ENCODE measurements around the gene HPCAL1. TPM values are rescaled to one million over a fixed set of nuclear protein-coding genes. Genes with fewer than 3 reads are reported as not detected.
A peak's percentile ranks its signal among the peaks of the same experiment; 100 is the strongest.
"Not testable (repeated sequence)": the region's sequence is repeated elsewhere in the genome, so short reads cannot be mapped to it uniquely, and the experiment has no call there.

The HPCAL1 gene
- total and polyA plus RNA-seq, 12 donors, result 17.4 to 118 (median 61.3) TPM

DNA sequence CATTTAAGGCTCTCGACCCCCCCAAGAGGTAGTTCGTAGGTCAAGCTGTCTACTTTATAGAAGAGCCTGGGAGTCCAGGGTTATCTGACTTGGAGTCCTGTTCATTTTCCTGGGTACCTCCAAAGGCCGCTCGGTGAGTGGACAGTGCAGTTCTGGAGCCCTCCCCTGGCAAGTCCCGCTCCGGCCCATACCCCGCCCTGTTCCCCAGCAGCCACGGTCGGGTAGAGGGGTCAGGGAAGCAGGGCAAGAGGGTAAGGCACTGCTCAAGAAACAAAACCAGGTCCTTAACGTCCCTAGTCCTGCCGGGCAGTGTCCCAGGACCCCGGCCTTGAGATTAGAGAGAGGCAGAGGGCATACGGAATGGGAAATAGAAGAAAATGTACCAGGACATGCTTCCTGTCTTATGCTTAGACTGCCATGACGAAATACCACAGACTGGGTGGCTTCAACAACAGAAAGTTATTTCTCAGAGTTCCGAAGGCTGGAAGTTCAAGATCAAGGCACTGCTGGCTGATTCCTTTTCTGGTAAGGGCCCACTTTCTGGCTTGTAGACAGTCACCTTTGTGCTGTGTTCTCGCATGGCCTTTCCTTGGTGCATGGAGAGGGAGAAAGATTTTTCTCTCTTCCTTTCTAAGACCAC is 5.4 kb upstream of the HPCAL1 start:
- no peaks in the 10 kb centered on the region for H3K9me3 ChIP-seq (replicated peaks in 1 of 3)
- no peaks in the 10 kb centered on the region for H3K27me3 ChIP-seq
- WGBS, 4 donors, result 63 to 78% (median 68%) methylated on average over 13 to 16 of the region's 16 CpGs
- intact Hi-C loops (cut with DNase I), result no loop called here
- no peaks in the 10 kb centered on the region for H3K36me3 ChIP-seq (replicated peaks in 1 of 2)
- no peak overlapping the region for H3K4me3 ChIP-seq
- TF ChIP-seq, protein P1, sequence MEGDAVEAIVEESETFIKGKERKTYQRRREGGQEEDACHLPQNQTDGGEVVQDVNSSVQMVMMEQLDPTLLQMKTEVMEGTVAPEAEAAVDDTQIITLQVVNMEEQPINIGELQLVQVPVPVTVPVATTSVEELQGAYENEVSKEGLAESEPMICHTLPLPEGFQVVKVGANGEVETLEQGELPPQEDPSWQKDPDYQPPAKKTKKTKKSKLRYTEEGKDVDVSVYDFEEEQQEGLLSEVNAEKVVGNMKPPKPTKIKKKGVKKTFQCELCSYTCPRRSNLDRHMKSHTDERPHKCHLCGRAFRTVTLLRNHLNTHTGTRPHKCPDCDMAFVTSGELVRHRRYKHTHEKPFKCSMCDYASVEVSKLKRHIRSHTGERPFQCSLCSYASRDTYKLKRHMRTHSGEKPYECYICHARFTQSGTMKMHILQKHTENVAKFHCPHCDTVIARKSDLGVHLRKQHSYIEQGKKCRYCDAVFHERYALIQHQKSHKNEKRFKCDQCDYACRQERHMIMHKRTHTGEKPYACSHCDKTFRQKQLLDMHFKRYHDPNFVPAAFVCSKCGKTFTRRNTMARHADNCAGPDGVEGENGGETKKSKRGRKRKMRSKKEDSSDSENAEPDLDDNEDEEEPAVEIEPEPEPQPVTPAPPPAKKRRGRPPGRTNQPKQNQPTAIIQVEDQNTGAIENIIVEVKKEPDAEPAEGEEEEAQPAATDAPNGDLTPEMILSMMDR (IDR thresholded peaks at IDR 0.05), result no peak
- TF ChIP-seq POLR2A (IDR thresholded peaks at IDR 0.05), result no peak
- H3K27ac ChIP-seq, result peak overlapping the region in 1 of 5 donors; percentile 81
- peaks cover 5 to 13% of the 10 kb centered on the region in 2 donors for H3K4me1 ChIP-seq (replicated peaks in 1 of 2)
- DNase-seq, result no peak

DNA sequence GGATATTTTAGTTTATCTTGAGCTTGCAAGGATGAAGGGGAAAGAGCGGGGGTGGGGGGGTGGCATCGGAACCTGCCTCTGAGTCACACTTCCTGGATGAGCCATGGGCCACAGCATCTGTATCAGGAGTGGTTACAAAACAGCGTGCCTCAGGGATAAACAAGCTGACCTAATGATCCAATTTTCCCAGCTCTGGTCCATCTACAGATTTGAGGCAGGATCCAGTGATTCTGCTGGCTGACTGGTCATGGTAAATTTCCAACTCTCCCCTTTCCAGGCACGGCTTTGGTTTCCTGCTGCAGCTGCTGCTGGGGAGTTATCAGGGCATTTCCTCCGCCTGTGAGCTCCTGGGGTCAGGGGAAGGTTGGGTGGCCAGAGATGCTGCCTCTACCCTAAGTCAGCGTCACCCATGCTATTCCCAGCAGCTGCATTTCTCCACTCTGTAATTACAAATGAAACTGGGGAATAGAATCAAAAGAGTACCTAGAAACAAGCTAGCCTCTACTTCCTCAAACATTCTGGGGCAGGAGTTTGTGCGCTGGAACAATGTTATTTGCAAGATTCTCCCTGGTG is 4.7 kb upstream of the HPCAL1 start:
- H3K4me3 ChIP-seq, result no peak overlapping the region
- TF ChIP-seq, protein P1 (IDR thresholded peaks at IDR 0.05), result no peak
- TF ChIP-seq POLR2A (IDR thresholded peaks at IDR 0.05), result no peak
- WGBS, 4 donors, result 26 to 39% (median 30%) methylated on average over 7 of the region's 7 CpGs
- no peaks in the 10 kb centered on the region for H3K27me3 ChIP-seq
- H3K27ac ChIP-seq, result peak overlapping the region in 3 of 5 donors; percentile 25 to 81 (median 69)
- intact Hi-C loops (cut with DNase I), result no loop called here
- no peaks in the 10 kb centered on the region for H3K36me3 ChIP-seq (replicated peaks in 1 of 2)
- peak in 6 of 7 donors; percentile 68 to 86 (median 76) for DNase-seq
- H3K4me1 ChIP-seq (replicated peaks in 1 of 2), result peaks cover 5 to 13% of the 10 kb centered on the region in 2 donors
- H3K9me3 ChIP-seq (replicated peaks in 1 of 3), result no peaks in the 10 kb centered on the region

DNA sequence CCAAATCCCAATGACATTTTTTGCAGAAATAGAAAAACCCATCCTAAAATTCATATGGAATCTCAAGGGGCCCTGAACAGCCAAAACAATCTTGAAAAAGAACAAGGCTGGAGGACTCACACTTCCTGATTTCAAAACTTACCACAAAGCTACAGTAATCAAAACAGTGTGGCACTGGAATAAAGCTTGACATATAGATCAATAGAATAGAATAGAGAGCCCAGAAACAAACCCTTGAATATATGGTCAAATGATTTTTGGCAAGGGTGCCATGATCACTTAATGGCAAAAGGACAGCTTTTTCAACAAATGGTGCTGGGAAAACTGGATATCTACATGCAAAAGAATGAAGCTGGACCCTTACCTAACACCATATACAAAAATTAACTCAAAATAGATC is 3.9 kb upstream of the HPCAL1 start:
- peaks cover 5 to 13% of the 10 kb centered on the region in 2 donors for H3K4me1 ChIP-seq (replicated peaks in 1 of 2)
- H3K9me3 ChIP-seq (replicated peaks in 1 of 3); DNase-seq; H3K36me3 ChIP-seq (replicated peaks in 1 of 2); H3K4me3 ChIP-seq; H3K27me3 ChIP-seq; intact Hi-C loops (cut with DNase I): not testable (repeated sequence)
- peak overlapping the region in 3 of 5 donors; percentile 25 to 81 (median 69) for H3K27ac ChIP-seq

DNA sequence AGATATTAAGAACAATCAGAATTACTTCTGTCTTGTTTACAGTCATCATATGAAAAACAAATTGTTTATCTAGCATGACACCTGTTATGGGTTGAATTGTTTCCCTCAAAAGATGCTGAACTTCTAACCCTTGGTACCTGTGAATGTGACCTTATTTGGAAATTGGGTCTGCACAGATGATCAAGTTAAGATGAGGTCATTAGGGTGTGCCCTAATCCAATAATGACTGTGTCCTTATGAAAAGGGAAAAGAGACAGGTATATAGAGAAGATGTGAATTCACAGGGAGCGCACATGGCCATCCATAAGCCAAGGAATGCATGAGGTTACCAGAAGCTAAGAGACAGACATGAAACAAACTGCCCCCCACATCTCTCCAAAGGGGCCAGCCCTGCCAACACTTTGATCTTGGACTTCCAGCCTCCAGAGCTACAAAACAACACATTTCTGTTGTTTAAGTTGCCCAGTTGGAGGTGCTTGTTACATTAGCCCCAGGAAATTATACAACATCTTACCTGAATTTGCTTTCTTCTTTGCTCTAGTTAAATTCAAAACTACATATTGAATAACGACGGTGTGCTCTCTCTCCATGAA is 2.3 kb upstream of the HPCAL1 start:
- H3K9me3 ChIP-seq (replicated peaks in 1 of 3), result no peaks in the 10 kb centered on the region
- intact Hi-C loops (cut with DNase I), result no loop called here
- no peaks in the 10 kb centered on the region for H3K27me3 ChIP-seq
- WGBS, 4 donors, result 80 to 84% (median 82%) methylated on average over 3 of the region's 3 CpGs
- no peak for TF ChIP-seq POLR2A (IDR thresholded peaks at IDR 0.05)
- TF ChIP-seq, protein P1 (IDR thresholded peaks at IDR 0.05), result no peak
- no peak overlapping the region for H3K27ac ChIP-seq
- no peak for DNase-seq
- H3K4me1 ChIP-seq (replicated peaks in 1 of 2), result peaks cover 16 to 26% of the 10 kb centered on the region in 2 donors
- H3K36me3 ChIP-seq (replicated peaks in 1 of 2), result no peaks in the 10 kb centered on the region
- no peak overlapping the region for H3K4me3 ChIP-seq

All from adrenal gland (tissue), 12 donors.